HepG2 (cell line): Measurements from ENCODE around the gene PACS2. TPM values are rescaled to one million over a fixed set of nuclear protein-coding genes. Genes with fewer than 3 reads are reported as not detected.

Source experiments
- HMGXB4 ChIP-seq, 2 experiments: sonication (generic) in 1 of 2; formaldehyde crosslinking in 1 of 2; IDR thresholded peaks; 2 replicates each; pipeline versions ENCODE4 v1.4.0 to v1.6.1; 2018 to 2020; ENCODE audit warnings: missing genetic modification reagents in 2 of 2, borderline replicate concordance in 1 of 2, low read depth in 1 of 2, mild to moderate bottlenecking in 1 of 2, missing biosample characterization in 1 of 2
- HOXA3 ChIP-seq: sonication (generic); formaldehyde crosslinking; IDR thresholded peaks from 2 replicates; pipeline ENCODE4 v1.5.0; 2020; ENCODE audit warnings: missing genetic modification reagents
- MYC ChIP-seq: sonication (generic); formaldehyde crosslinking; IDR thresholded peaks from 2 replicates; pipeline ENCODE4 v1.9.0; 2021; ENCODE audit warnings: missing genetic modification reagents, borderline replicate concordance
- NR2C2 ChIP-seq: sonication (generic); formaldehyde crosslinking; IDR thresholded peaks from 2 replicates; pipeline ENCODE4 v1.4.0; 2020; ENCODE audit warnings: missing genetic modification reagents, mild to moderate bottlenecking, moderate library complexity, borderline replicate concordance
- RAD21 ChIP-seq: fragments of 450-650 bp; formaldehyde crosslinking; IDR thresholded peaks from 2 replicates; pipeline ENCODE4 v1.5.0; 2020; ENCODE audit warnings: mild to moderate bottlenecking
- RBFOX2 ChIP-seq: fragments of 200-400 bp; formaldehyde crosslinking; IDR thresholded peaks from 2 replicates; pipeline ENCODE4 v1.6.1; 2017; ENCODE audit warnings: low read depth, mild to moderate bottlenecking, low read length
- RBM22 ChIP-seq: fragments of 200-400 bp; formaldehyde crosslinking; optimal IDR thresholded peaks from 2 replicates; pipeline ENCODE3; 2017; ENCODE audit warnings: mild to moderate bottlenecking, low read length, moderate library complexity
- SP2 ChIP-seq: sonication (generic); formaldehyde crosslinking; IDR thresholded peaks from 2 replicates; pipeline ENCODE4 v1.5.1; 2020; ENCODE audit warnings: mild to moderate bottlenecking, missing genetic modification reagents
- TBX2 ChIP-seq: sonication (generic); formaldehyde crosslinking; IDR thresholded peaks from 2 replicates; pipeline ENCODE4 v1.5.0; 2020; ENCODE audit warnings: missing genetic modification reagents, mild to moderate bottlenecking, borderline replicate concordance
- ZC3H13 ChIP-seq: sonication (generic); formaldehyde crosslinking; IDR thresholded peaks from 2 replicates; pipeline ENCODE4 v1.8.1; 2023; ENCODE audit warnings: mild to moderate bottlenecking, missing genetic modification reagents, moderate library complexity
- ZMAT5 ChIP-seq: sonication (generic); formaldehyde crosslinking; IDR thresholded peaks from 2 replicates; pipeline ENCODE4 v1.5.0; 2020; ENCODE audit warnings: mild to moderate bottlenecking, low read depth, missing genetic modification reagents, borderline replicate concordance
- ZNF101 ChIP-seq: sonication (generic); formaldehyde crosslinking; IDR thresholded peaks from 2 replicates; pipeline ENCODE4 v1.4.0; 2020; ENCODE audit warnings: mild to moderate bottlenecking, low read depth, missing genetic modification reagents, borderline replicate concordance
- polyA plus RNA-seq, 8 experiments: library from polyadenylated mRNA; depleted of rRNA in 3 of 8; stranded (reverse) in 7 of 8; unstranded in 1 of 8; fragments of >200 nt; fragmentation: Illumina TruSeq in 4 of 8; extraction: Trizol in 4 of 8; gene quantifications; 2 replicates each; pipeline versions ENCODE4 v1.2.1 to v1.2.3, GENCODE V29; 2011 to 2016; ENCODE audit warnings: low read depth in 4 of 8, missing spikeins in 1 of 8, mixed read lengths in 1 of 8; ENCODE audit not compliant: insufficient read depth in 1 of 8
- total RNA-seq, 5 experiments: library from RNA; depleted of rRNA; stranded (reverse); fragments of >200 nt; fragmentation: Illumina TruSeq; extraction: Trizol; gene quantifications; 2 replicates each; pipeline ENCODE4 v1.2.3, GENCODE V29; 2016; ENCODE audit warnings: low read depth in 1 of 5

Gene PACS2
- total and polyA plus RNA-seq, 2 of the 13 experiments (the other 11 are each of a cell fraction or from before 2014, with no cell fraction given) = 23.6 to 27.6 TPM

DNA sequence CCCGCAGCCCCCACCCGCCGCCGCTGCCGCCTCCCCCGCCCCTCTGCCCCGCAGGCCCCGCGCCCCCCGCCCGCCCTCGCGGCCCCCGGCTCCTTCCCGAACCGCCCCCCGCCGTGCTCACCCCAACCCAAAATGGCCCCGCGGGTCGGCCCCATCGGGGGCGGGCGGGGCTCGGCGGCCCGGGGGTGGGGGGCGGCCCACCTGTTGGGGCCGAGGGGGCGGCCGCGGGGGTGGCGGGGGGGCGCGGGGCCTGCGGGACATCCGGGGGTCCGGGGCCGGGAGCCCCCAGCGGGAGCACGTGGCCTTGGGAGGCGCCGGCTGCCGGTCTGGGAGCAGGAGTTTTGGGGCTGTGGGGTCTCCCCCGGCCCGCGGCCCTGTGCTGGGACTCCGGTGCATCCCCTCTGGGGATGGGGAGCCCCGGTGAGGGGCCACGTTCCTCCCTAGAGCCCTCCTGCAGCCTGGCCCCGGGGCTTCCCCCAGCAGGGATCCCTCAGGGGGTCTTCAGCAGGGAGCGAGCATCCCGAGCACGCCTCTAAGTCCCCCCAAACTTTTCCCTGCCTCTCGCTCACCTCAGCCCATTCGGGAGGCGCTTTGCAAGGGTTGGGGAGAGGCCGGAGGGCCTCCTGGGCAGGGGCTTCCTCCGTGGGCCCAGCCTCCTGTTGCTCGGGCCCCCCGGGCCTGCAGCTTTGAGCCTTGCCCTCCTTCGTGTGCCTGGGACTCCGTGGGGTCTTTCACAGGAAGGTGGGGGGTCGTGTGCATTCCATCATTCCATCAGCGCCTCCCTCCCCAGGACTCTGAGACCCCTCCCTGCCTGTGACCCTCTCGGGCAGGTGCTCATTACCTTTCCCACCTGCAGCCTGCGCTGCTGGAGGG is 105.8 kb downstream of the PACS2 start (continued):
- TF ChIP-seq RBFOX2 (peak; percentile 51), ZNF101 (CRISPR knock-in tag) (no peak), RAD21 (CRISPR knock-in tag) (0 out of 2 replicates have a peak, but pooled peaks have one; percentile 15), TBX2 (CRISPR knock-in tag) (0 out of 2 replicates have a peak, but pooled peaks have one; percentile 1), MYC (CRISPR knock-in tag) (peak; percentile 44; the same call in 1 of the 2 replicates), ZC3H13 (CRISPR knock-in tag) (no peak), HMGXB4 (CRISPR knock-in tag; IDR thresholded peaks at IDR 0.05; ENCODE audit: borderline replicate concordance in 1 of 2, low read depth in 1 of 2) (peak in 1 of 2 experiments; percentile 47; a peak in 1 of 4 replicates), NR2C2 (CRISPR knock-in tag) (0 out of 2 replicates have a peak, but pooled peaks have one; percentile 29), ZMAT5 (CRISPR knock-in tag) (no peak), HOXA3 (CRISPR knock-in tag) (0 out of 2 replicates have a peak, but pooled peaks have one; percentile 8), SP2 (CRISPR knock-in tag) (no peak), RBM22 (peak; percentile 16)
